T-cell (primary cell): Measurements from ENCODE around the gene YWHAH. TPM values are rescaled to one million over a fixed set of nuclear protein-coding genes. Genes with fewer than 3 reads are reported as not detected.

Experiments used
- ATAC-seq, 4 experiments: fragments of 200-7000 bp in 3 of 4; fragments of 150-1000 bp in 1 of 4; cut with Tn5 transposase; replicated peaks in 1 of 4; 1 replicate in 3 of 4; 2 replicates in 1 of 4; pipeline ENCODE4 v1.10.0; 2021; ENCODE audit warnings: moderate library complexity in 3 of 4, mild to moderate bottlenecking in 2 of 4, moderate number of reproducible peaks in 1 of 4
- CTCF ChIA-PET, 2 donors: fragments of 300-600 bp; sonication (Branson Sonifier 250); formaldehyde crosslinking; loops; one replicate each; lab custom pipeline; 2022; ENCODE audit warnings: antibody characterized with exemption in 2 of 2; lab: Charles Lee
- POLR2A ChIA-PET, 2 donors: fragments of 300-600 bp; sonication (Branson Sonifier 250); formaldehyde crosslinking; loops; one replicate each; lab custom pipeline; 2022; ENCODE audit warnings: antibody characterized with exemption in 2 of 2; lab: Charles Lee
- DNase-seq, 35 experiments: peaks; one replicate each; pipeline versions ENCODE4 v3.0.0 to v3.0.0-alpha.2; 2013 to 2023
- H3K27ac ChIP-seq: one replicate; pipeline ENCODE4 v1.5.1; 2013; ENCODE audit warnings: low read length
- H3K27me3 ChIP-seq, 2 experiments: replicated peaks in 1 of 2; 1 replicate in 1 of 2; 2 replicates in 1 of 2; pipeline versions ENCODE4 v1.6.1 to v1.7.0; 2013; ENCODE audit warnings: low read length in 1 of 2, mixed read lengths in 1 of 2; ENCODE audit not compliant: control insufficient read depth in 2 of 2, insufficient read depth in 2 of 2; ENCODE audit errors: extremely low read depth in 1 of 2
- H3K36me3 ChIP-seq, 2 donors: 1 replicate in 1 of 2; 2 replicates in 1 of 2; pipeline versions ENCODE4 v1.6.1 to v1.7.0; 2013; ENCODE audit warnings: low read length in 1 of 2; ENCODE audit not compliant: control insufficient read depth in 2 of 2, insufficient read depth in 1 of 2; ENCODE audit errors: extremely low read depth in 1 of 2
- H3K4me1 ChIP-seq, 2 experiments: 1 replicate in 1 of 2; 2 replicates in 1 of 2; pipeline versions ENCODE4 v1.6.1 to v1.7.0; 2013; ENCODE audit warnings: low read length in 2 of 2, mixed read lengths in 1 of 2; ENCODE audit not compliant: insufficient read depth in 2 of 2, control insufficient read depth in 1 of 2; ENCODE audit errors: extremely low read depth in 1 of 2
- H3K4me3 ChIP-seq, 2 donors: 1 replicate in 1 of 2; 2 replicates in 1 of 2; pipeline versions ENCODE4 v1.5.1 to v1.7.0; 2013; ENCODE audit warnings: mild to moderate bottlenecking in 2 of 2, low read length in 1 of 2, moderate library complexity in 1 of 2; ENCODE audit not compliant: control insufficient read depth in 1 of 2; ENCODE audit errors: extremely low read depth in 1 of 2
- H3K9me3 ChIP-seq: 2 replicates; pipeline ENCODE4 v1.7.0; 2013
- H3K27ac Mint-ChIP-seq, 2 donors: one replicate each; pipeline ENCODE4 v1.8.0; 2020 to 2021; ENCODE audit warnings: mild to moderate bottlenecking in 2 of 2, mixed read lengths in 2 of 2
- H3K27me3 Mint-ChIP-seq, 2 donors: one replicate each; pipeline ENCODE4 v1.8.0; 2021 to 2022; ENCODE audit warnings: mixed read lengths in 2 of 2
- H3K36me3 Mint-ChIP-seq: one replicate; pipeline ENCODE4 v1.8.0; 2021; ENCODE audit warnings: mixed read lengths
- H3K4me1 Mint-ChIP-seq, 3 donors: one replicate each; pipeline ENCODE4 v1.8.0; 2020 to 2022; ENCODE audit warnings: mixed read lengths in 3 of 3, mild to moderate bottlenecking in 1 of 3
- H3K4me3 Mint-ChIP-seq, 3 donors: one replicate each; pipeline ENCODE4 v1.8.0; 2020 to 2022; ENCODE audit warnings: mild to moderate bottlenecking in 3 of 3, mixed read lengths in 3 of 3, moderate library complexity in 3 of 3
- H3K9me3 Mint-ChIP-seq, 3 donors: one replicate each; pipeline ENCODE4 v1.8.0; 2020 to 2022; ENCODE audit warnings: mixed read lengths in 3 of 3
- WGBS: methylation state at CpG from one replicate; pipeline ENCODE4 v1.1.5; 2013; ENCODE audit warnings: missing lambda C conversion rate; ENCODE audit not compliant: insufficient coverage; 5-methylcytosine and 5-hydroxymethylcytosine counted together
- total RNA-seq, 35 experiments: library from RNA in 6 of 35; stranded (reverse) in 6 of 35; fragments of 120-200 nt in 1 of 35; gene quantifications; one replicate each; pipeline versions ENCODE4 v1.2.1 to v1.2.4 and lab custom pipeline; 2013 to 2026

Gene YWHAH
- total RNA-seq, 5 donors from 2014 or later (not counting 1 experiment from before 2014, with no cell fraction given), result 17.7 to 49.5 (median 42.1) TPM

- Mint-ChIP-seq H3K9me3 (no peaks in the 10 kb centered on the region), H3K4me3 (no peak overlapping the region), H3K36me3 (peaks cover 6% of the 10 kb centered on the region), H3K27ac (peak overlapping the region in 1 of 2 donors; percentile 37), H3K27me3 (no peaks in the 10 kb centered on the region), H3K4me1 (peaks cover 12 to 22% (median 20%) of the 10 kb centered on the region in 3 donors)
- H3K27ac ChIP-seq, result no peak overlapping the region
- no peaks in the 10 kb centered on the region for H3K9me3 ChIP-seq
- ChIA-PET CTCF (no interaction called here), POLR2A (no interaction called here)
- H3K27me3 ChIP-seq, result no peaks in the 10 kb centered on the region
- DNase-seq (no peak), ATAC-seq (no peak)
- H3K4me1 ChIP-seq, result peaks cover 0 to 22% of the 10 kb centered on the region in 2 experiments
- H3K4me3 ChIP-seq, result no peak overlapping the region
- H3K36me3 ChIP-seq, result no peaks in the 10 kb centered on the region
- 89% methylated on average over 7 of the region's 12 CpGs for WGBS
These were observed 18.2 kb downstream of the YWHAH start for GRCh38 chr22:31962387-31963125.

GRCh38 chr22:31968022-31968421, 23.7 kb downstream of the YWHAH start:
- H3K27me3 Mint-ChIP-seq, result no peaks in the 10 kb centered on the region
- H3K27me3 ChIP-seq, result peaks cover 0 to 6% of the 10 kb centered on the region in 2 experiments
- DNase-seq, result no peak
- H3K36me3 Mint-ChIP-seq, result no peaks in the 10 kb centered on the region
- no peaks in the 10 kb centered on the region for H3K9me3 Mint-ChIP-seq
- peaks cover 4 to 20% of the 10 kb centered on the region in 2 experiments for H3K4me1 ChIP-seq
- H3K9me3 ChIP-seq, result no peaks in the 10 kb centered on the region
- H3K4me3 Mint-ChIP-seq, result no peak overlapping the region
- H3K4me3 ChIP-seq, result no peak overlapping the region
- H3K4me1 Mint-ChIP-seq, result peaks cover 12 to 15% (median 13%) of the 10 kb centered on the region in 3 donors
- H3K36me3 ChIP-seq, result no peaks in the 10 kb centered on the region
- no peak overlapping the region for H3K27ac ChIP-seq
- whole genome bisulfite sequencing, result 100% methylated on average over 2 of the region's 9 CpGs
- ChIA-PET POLR2A (no interaction called here), CTCF (interaction anchor here (0.5 to 1.0 kb wide), 3 partner anchors 11 to 301 kb away, joined by 3 to 6 read pairs (median 6); no protein-coding TSS in a partner anchor)
- H3K27ac Mint-ChIP-seq, result no peak overlapping the region
- no peak for ATAC-seq

- peaks cover 12 to 15% (median 13%) of the 10 kb centered on the region in 3 donors for H3K4me1 Mint-ChIP-seq
- peak overlapping the region; percentile 53 to 54 for H3K4me3 ChIP-seq
These were observed 25.6 kb downstream of the YWHAH start for GRCh38 chr22:31969789-31970489.

GRCh38 chr22:31970490-31971444, 26.4 kb downstream of the YWHAH start:
- H3K4me1 ChIP-seq, result peaks cover 4 to 20% of the 10 kb centered on the region in 2 experiments
- no peaks in the 10 kb centered on the region for H3K9me3 ChIP-seq
- Mint-ChIP-seq H3K27ac (peak overlapping the region in 1 of 2 donors; percentile 28), H3K4me1 (peaks cover 12 to 15% (median 13%) of the 10 kb centered on the region in 3 donors), H3K9me3 (no peaks in the 10 kb centered on the region), H3K36me3 (no peaks in the 10 kb centered on the region), H3K4me3 (peak overlapping the region; percentile 76 to 86 (median 79)), H3K27me3 (no peaks in the 10 kb centered on the region)
- H3K36me3 ChIP-seq, result no peaks in the 10 kb centered on the region
- H3K27me3 ChIP-seq, result peaks cover 0 to 6% of the 10 kb centered on the region in 2 experiments
- 22% methylated on average over 35 of the region's 55 CpGs for WGBS
- ATAC-seq (peak; percentile 94 to 99 (median 94)), DNase-seq (peak; percentile 62 to 93 (median 83))
- ChIA-PET CTCF (interaction anchor here in 1 of 2 donors (0.6 to 2.0 kb wide), 17 partner anchors 9 to 505 kb away, joined by 3 to 10 read pairs (median 4); partner anchors contain the start of genes DEPDC5 and PISD), POLR2A (no interaction called here)
- peak overlapping the region; percentile 53 to 54 for H3K4me3 ChIP-seq
- no peak overlapping the region for H3K27ac ChIP-seq

More at GRCh38 chr22:31969789-31970489, 25.6 kb downstream of the YWHAH start:
- Mint-ChIP-seq H3K4me3 (peak overlapping the region; percentile 76 to 86 (median 79)), H3K9me3 (no peaks in the 10 kb centered on the region), H3K36me3 (no peaks in the 10 kb centered on the region), H3K27ac (peak overlapping the region in 1 of 2 donors; percentile 66), H3K27me3 (no peaks in the 10 kb centered on the region)
- CTCF ChIA-PET, result interaction anchor here in 1 of 2 donors (0.6 to 2.0 kb wide), 17 partner anchors 9 to 506 kb away, joined by 3 to 10 read pairs (median 4); partner anchors contain the start of genes DEPDC5 and PISD
- ATAC-seq (peak; percentile 65 to 78 (median 76)), DNase-seq (peak; percentile 35 to 78 (median 56))
- POLR2A ChIA-PET, result no interaction called here
- Histone ChIP-seq H3K27ac (no peak overlapping the region), H3K4me1 (peaks cover 4 to 20% of the 10 kb centered on the region in 2 experiments), H3K9me3 (no peaks in the 10 kb centered on the region), H3K27me3 (peaks cover 0 to 6% of the 10 kb centered on the region in 2 experiments), H3K36me3 (no peaks in the 10 kb centered on the region)
- whole genome bisulfite sequencing, result 23% methylated on average over 14 of the region's 19 CpGs

GRCh38 chr22:31972180-31972579, 27.8 kb downstream of the YWHAH start:
- H3K4me1 ChIP-seq, result peaks cover 4 to 20% of the 10 kb centered on the region in 2 experiments
- no peak overlapping the region for H3K27ac Mint-ChIP-seq
- H3K27ac ChIP-seq, result no peak overlapping the region
- no peaks in the 10 kb centered on the region for H3K9me3 ChIP-seq
- ATAC-seq (no peak), DNase-seq (no peak)
- POLR2A ChIA-PET, result no interaction called here
- 90% methylated on average over 9 of the region's 14 CpGs for WGBS
- H3K36me3 ChIP-seq, result no peaks in the 10 kb centered on the region
- no peaks in the 10 kb centered on the region for H3K9me3 Mint-ChIP-seq
- peaks cover 14 to 19% (median 15%) of the 10 kb centered on the region in 3 donors for H3K4me1 Mint-ChIP-seq
- CTCF ChIA-PET, result interaction anchor here in 1 of 2 donors (0.6 kb wide), 1 partner anchor 1077 kb away, joined by 3 read pairs; no protein-coding TSS in a partner anchor
- no peak overlapping the region for H3K4me3 Mint-ChIP-seq
- no peak overlapping the region for H3K4me3 ChIP-seq
- no peaks in the 10 kb centered on the region for H3K27me3 Mint-ChIP-seq
- H3K27me3 ChIP-seq, result peaks cover 0 to 6% of the 10 kb centered on the region in 2 experiments
- H3K36me3 Mint-ChIP-seq, result no peaks in the 10 kb centered on the region
